ENCODE results near the gene TSFM.

GRCh38 chr12:57775044-57775443 is 7.5 kb upstream of the TSFM start:
- no peak for TF ChIP-seq CTCF (IDR thresholded peaks at IDR 0.05)
- TF ChIP-seq POLR2A (IDR thresholded peaks at IDR 0.05), result no peak
